Osteoblast (primary cell): ENCODE data around the gene DENND4A. TPM values are rescaled to one million over a fixed set of nuclear protein-coding genes. Genes with fewer than 3 reads are reported as not detected.

Source experiments
- DNase-seq: peaks from one replicate; pipeline ENCODE4 v3.0.0; 2011; ENCODE audit warnings: low spot score, mixed read lengths; ENCODE audit not compliant: insufficient read length; ENCODE audit errors: missing footprints
- H2AFZ ChIP-seq: 2 replicates; pipeline ENCODE4 v1.6.0; 2011; ENCODE audit warnings: mild to moderate bottlenecking, low read length
- H3K27ac ChIP-seq: 2 replicates; pipeline ENCODE4 v1.5.1; 2011; ENCODE audit warnings: mild to moderate bottlenecking, low read depth, low read length, moderate library complexity
- H3K27me3 ChIP-seq: 2 replicates; pipeline ENCODE4 v1.6.0; 2012; ENCODE audit warnings: mild to moderate bottlenecking, control low read depth, inconsistent platforms, low read length, moderate library complexity; ENCODE audit not compliant: insufficient read depth
- H3K36me3 ChIP-seq: 2 replicates; pipeline ENCODE4 v1.5.1; 2011; ENCODE audit warnings: mild to moderate bottlenecking, low read length, control low read depth, moderate library complexity; ENCODE audit not compliant: insufficient read depth
- H3K4me1 ChIP-seq: 2 replicates; pipeline ENCODE4 v1.5.1; 2011; ENCODE audit warnings: mild to moderate bottlenecking, low read length, control low read depth, moderate library complexity; ENCODE audit not compliant: insufficient read depth
- H3K4me2 ChIP-seq: 2 replicates; pipeline ENCODE4 v1.6.0; 2011; ENCODE audit warnings: mild to moderate bottlenecking, low read length; ENCODE audit not compliant: insufficient read depth
- H3K4me3 ChIP-seq: fragments of 200-600 bp; sonication (generic); 3 replicates; pipeline ENCODE4 v1.5.1; 2012; ENCODE audit warnings: mild to moderate bottlenecking, low read length, inconsistent platforms; ENCODE audit not compliant: insufficient read depth
- H3K79me2 ChIP-seq: 2 replicates; pipeline ENCODE4 v1.6.0; 2012; ENCODE audit warnings: mild to moderate bottlenecking, low read length, control low read depth, inconsistent platforms; ENCODE audit not compliant: insufficient read depth
- H3K9me3 ChIP-seq: 2 replicates; pipeline ENCODE4 v1.5.1; 2011; ENCODE audit warnings: low read depth, low read length, control low read depth
- H4K20me1 ChIP-seq: 2 replicates; pipeline ENCODE4 v1.6.0; 2012; ENCODE audit warnings: mild to moderate bottlenecking, low read length, control low read depth; ENCODE audit not compliant: insufficient read depth
- total RNA-seq: library from RNA; depleted of rRNA; stranded (reverse); fragments of >200 nt; gene quantifications from 2 replicates; pipeline ENCODE4 v1.2.3, GENCODE V29; 2012
- TF ChIP-seq, protein P1 (sequence below): IDR thresholded peaks from 2 replicates; pipeline ENCODE4 v1.5.1; 2011; ENCODE audit warnings: mild to moderate bottlenecking, low read depth, low read length, moderate library complexity; ENCODE audit errors: extremely low read depth

The DENND4A gene
- total RNA-seq, 1 donor, result 30.4 TPM

DNA sequence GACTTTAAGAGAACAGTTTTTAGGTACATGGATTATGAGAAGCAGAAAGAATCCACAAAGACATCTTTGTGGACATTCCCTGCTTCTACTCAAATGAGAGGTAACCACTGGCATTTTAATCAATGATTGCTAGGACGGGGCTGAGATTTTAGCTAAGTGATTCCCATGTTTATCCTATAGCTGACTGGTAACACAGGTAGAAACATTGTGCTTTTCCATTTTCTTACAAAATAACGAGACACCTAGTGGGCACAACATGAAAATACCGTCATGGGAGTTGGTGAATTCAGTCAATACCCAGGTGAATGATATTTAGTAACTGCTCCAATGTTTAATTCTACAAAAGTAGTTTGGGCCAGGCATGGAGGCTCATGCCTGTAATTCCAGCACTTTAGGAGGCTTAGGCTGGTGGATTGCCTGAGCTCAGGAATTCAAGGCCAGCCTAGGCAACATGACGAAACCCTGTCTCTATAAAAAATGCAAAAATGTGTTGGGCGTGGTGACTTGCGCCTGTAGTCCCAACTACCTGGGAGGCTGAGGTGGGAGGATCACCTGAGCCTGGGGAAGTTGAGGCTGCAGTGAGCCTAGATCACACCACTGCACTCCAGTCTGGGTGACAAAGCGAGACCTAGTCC lies 37.2 kb upstream of the DENND4A start:
- H3K79me2 ChIP-seq, result no peaks in the 10 kb centered on the region
- H3K27ac ChIP-seq, result no peak overlapping the region
- no peak overlapping the region for H3K4me2 ChIP-seq
- H3K4me1 ChIP-seq, result peaks cover 27% of the 10 kb centered on the region
- no peaks in the 10 kb centered on the region for H3K27me3 ChIP-seq
- no peak overlapping the region for H2AFZ ChIP-seq
- H3K36me3 ChIP-seq, result no peaks in the 10 kb centered on the region
- DNase-seq, result no peak
- TF ChIP-seq, protein P1, sequence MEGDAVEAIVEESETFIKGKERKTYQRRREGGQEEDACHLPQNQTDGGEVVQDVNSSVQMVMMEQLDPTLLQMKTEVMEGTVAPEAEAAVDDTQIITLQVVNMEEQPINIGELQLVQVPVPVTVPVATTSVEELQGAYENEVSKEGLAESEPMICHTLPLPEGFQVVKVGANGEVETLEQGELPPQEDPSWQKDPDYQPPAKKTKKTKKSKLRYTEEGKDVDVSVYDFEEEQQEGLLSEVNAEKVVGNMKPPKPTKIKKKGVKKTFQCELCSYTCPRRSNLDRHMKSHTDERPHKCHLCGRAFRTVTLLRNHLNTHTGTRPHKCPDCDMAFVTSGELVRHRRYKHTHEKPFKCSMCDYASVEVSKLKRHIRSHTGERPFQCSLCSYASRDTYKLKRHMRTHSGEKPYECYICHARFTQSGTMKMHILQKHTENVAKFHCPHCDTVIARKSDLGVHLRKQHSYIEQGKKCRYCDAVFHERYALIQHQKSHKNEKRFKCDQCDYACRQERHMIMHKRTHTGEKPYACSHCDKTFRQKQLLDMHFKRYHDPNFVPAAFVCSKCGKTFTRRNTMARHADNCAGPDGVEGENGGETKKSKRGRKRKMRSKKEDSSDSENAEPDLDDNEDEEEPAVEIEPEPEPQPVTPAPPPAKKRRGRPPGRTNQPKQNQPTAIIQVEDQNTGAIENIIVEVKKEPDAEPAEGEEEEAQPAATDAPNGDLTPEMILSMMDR, result peak; percentile 45
- no peaks in the 10 kb centered on the region for H3K9me3 ChIP-seq
- H4K20me1 ChIP-seq, result no peaks in the 10 kb centered on the region
- no peak overlapping the region for H3K4me3 ChIP-seq

DNA sequence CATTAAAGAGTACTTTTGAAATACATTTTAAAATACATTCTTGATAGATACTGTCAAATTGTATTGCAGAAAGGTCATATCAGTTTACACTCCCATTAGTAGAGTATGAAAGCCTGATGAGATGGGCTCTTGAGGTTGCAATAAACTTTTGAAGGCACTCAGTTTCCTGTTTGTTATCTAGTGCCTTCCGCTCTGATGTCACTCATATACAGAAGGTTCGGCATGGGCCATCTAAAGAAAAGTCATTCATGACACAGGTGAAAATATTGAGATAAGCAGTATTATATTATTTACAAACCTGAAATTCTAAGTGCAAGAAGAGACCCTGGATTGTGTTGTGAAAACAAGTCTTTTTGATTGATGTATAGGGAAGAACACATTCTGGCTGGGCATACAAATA lies 36.5 kb upstream of the DENND4A start:
- Histone ChIP-seq H3K4me2 (no peak overlapping the region), H2AFZ (no peak overlapping the region), H3K9me3 (no peaks in the 10 kb centered on the region), H3K4me3 (no peak overlapping the region), H3K36me3 (no peaks in the 10 kb centered on the region), H3K27me3 (no peaks in the 10 kb centered on the region), H4K20me1 (no peaks in the 10 kb centered on the region), H3K79me2 (no peaks in the 10 kb centered on the region), H3K27ac (no peak overlapping the region), H3K4me1 (peaks cover 23% of the 10 kb centered on the region)
- TF ChIP-seq, protein P1, result no peak
- no peak for DNase-seq

DNA sequence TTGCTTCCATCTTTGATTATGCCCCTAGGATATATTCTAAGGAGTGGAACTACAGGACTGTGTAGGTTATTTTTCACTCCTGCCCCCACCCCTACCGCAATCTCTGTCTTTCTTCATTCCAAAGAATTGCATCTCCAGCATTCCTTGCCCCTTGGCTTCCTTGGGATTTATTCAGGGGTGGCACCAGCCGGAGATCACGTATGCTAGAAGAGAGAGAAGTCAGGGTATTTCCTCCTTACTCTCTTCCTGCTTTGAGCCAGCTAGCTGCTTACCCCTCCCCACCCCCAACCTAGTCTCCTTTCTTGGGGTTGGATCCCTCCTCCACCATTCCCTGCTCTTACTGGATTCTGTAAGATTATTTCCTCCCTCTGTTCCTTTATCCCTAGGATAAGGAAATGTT lies 35.0 kb upstream of the DENND4A start:
- TF ChIP-seq, protein P1, result no peak
- H2AFZ ChIP-seq, result no peak overlapping the region

DNA sequence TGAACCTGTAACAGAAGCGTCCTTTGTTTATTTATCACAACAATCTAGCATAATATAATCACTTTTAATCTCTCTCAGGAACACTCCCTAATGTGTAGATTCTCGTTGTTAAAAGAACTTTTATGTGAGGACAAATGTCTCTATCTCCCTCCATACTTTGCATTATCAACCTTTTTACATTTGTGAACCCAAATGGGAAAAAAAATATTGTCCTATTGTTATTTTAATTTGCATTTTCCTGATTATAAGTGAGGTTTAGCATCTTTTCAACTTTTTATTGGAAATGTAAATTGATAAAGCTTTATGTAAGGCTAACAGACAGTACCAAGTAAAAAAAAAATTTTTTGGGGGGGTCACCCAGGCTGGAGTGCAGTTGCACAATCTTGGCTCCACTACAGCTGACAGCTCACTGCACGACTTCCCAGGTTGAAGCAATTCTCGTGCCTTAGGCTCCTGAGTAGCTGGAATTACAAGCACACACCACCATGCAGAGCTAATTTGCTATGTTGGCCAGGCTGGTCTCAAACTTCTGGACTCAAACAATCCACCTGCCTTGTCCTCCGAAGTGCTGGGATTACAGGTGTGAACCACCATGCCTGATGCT lies 33.0 kb upstream of the DENND4A start:
- H3K9me3 ChIP-seq, result no peaks in the 10 kb centered on the region
- no peak overlapping the region for H3K27ac ChIP-seq
- H4K20me1 ChIP-seq, result no peaks in the 10 kb centered on the region
- H3K4me1 ChIP-seq, result peaks cover 8% of the 10 kb centered on the region
- no peaks in the 10 kb centered on the region for H3K27me3 ChIP-seq
- no peak for DNase-seq
- no peak overlapping the region for H2AFZ ChIP-seq
- TF ChIP-seq, protein P1, result no peak
- H3K79me2 ChIP-seq, result no peaks in the 10 kb centered on the region
- H3K36me3 ChIP-seq, result no peaks in the 10 kb centered on the region
- H3K4me2 ChIP-seq, result no peak overlapping the region
- no peak overlapping the region for H3K4me3 ChIP-seq

More for the DNA sequence above, 35.0 kb upstream of the DENND4A start:
- Histone ChIP-seq H3K4me2 (no peak overlapping the region), H3K27me3 (no peaks in the 10 kb centered on the region), H3K79me2 (no peaks in the 10 kb centered on the region), H3K36me3 (no peaks in the 10 kb centered on the region), H3K9me3 (no peaks in the 10 kb centered on the region), H3K27ac (no peak overlapping the region), H4K20me1 (no peaks in the 10 kb centered on the region), H3K4me1 (peaks cover 8% of the 10 kb centered on the region), H3K4me3 (no peak overlapping the region)
- no peak for DNase-seq
